Breast epithelium (tissue), 4 donors: ENCODE results near the gene REEP6. TPM values are rescaled to one million over a fixed set of nuclear protein-coding genes. Genes with fewer than 3 reads are reported as not detected.
"Not testable (repeated sequence)": the region's sequence is repeated elsewhere in the genome, so short reads cannot be mapped to it uniquely, and the experiment has no call there.

Experiments
- DNase-seq, 2 donors: peaks; one replicate each; pipeline ENCODE4 v3.0.0-alpha.2; 2019; ENCODE audit warnings: low spot score in 2 of 2
- H3K27ac ChIP-seq, 2 donors: fragments of 200-600 bp; sonication (generic) in 1 of 2; one replicate each; pipeline ENCODE4 v1.5.1; 2016 to 2019; ENCODE audit warnings: mild to moderate bottlenecking in 1 of 2
- H3K27me3 ChIP-seq, 2 donors: fragments of 200-600 bp; sonication (generic) in 1 of 2; one replicate each; pipeline versions ENCODE4 v1.5.1 to v1.6.0; 2017 to 2019; ENCODE audit warnings: control low read depth in 1 of 2, mild to moderate bottlenecking in 1 of 2
- H3K36me3 ChIP-seq: fragments of 200-600 bp; one replicate; pipeline ENCODE4 v1.5.1; 2019
- H3K4me1 ChIP-seq, 2 donors: fragments of 200-600 bp; sonication (generic); one replicate each; pipeline ENCODE4 v1.5.1; 2016 to 2019; ENCODE audit warnings: control low read depth in 1 of 2
- H3K4me3 ChIP-seq, 3 donors: fragments of 200-600 bp; sonication (generic); 1 replicate in 2 of 3; 2 replicates in 1 of 3; pipeline ENCODE4 v1.5.1; 2016 to 2019; ENCODE audit warnings: mild to moderate bottlenecking in 3 of 3, moderate library complexity in 2 of 3
- H3K9me3 ChIP-seq, 2 donors: fragments of 200-600 bp; sonication (generic) in 1 of 2; one replicate each; pipeline ENCODE4 v1.5.1; 2016 to 2019; ENCODE audit warnings: control low read depth in 1 of 2
- CTCF ChIP-seq, 3 donors: fragments of 450-650 bp; IDR thresholded peaks; one replicate each; pipeline ENCODE4 v1.5.1; 2016 to 2017; ENCODE audit warnings: antibody characterized with exemption in 3 of 3, mild to moderate bottlenecking in 3 of 3, moderate library complexity in 3 of 3
- POLR2A ChIP-seq: fragments of 450-650 bp; IDR thresholded peaks from one replicate; pipeline ENCODE4 v1.6.1; 2016; ENCODE audit warnings: antibody characterized with exemption, mild to moderate bottlenecking, moderate library complexity
- POLR2AphosphoS5 ChIP-seq, 3 donors: sonication (generic); formaldehyde crosslinking; IDR thresholded peaks; one replicate each; pipeline ENCODE4 v1.6.1; 2017; ENCODE audit warnings: antibody characterized with exemption in 3 of 3
- intact Hi-C: fragments of 100-400 bp; cut with DNase I; formaldehyde crosslinking; loops from one replicate; pipeline ENCODE4 v1.15.1; 2023; ENCODE audit warnings: low total_unique reads
- total RNA-seq, 3 donors: library from RNA; depleted of rRNA; stranded (reverse); fragments of >200 nt; gene quantifications; one replicate each; pipeline ENCODE4 v1.1.0, GENCODE V29; 2016

Gene REEP6
- total RNA-seq, 3 donors from 2014 or later, result 4.3 to 17.4 (median 11.0) TPM

- Histone ChIP-seq H3K4me3 (peak overlapping the region; percentile 55 to 77 (median 59)), H3K36me3 (no peaks in the 10 kb centered on the region), H3K27me3 (peaks cover 6 to 10% of the 10 kb centered on the region in 2 donors), H3K4me1 (no peaks in the 10 kb centered on the region), H3K27ac (peak overlapping the region; percentile 57 to 77), H3K9me3 (no peaks in the 10 kb centered on the region)
- intact Hi-C loops, result no loop called here
- no peak for DNase-seq
- TF ChIP-seq POLR2AphosphoS5 (IDR thresholded peaks at IDR 0.05) (no peak), CTCF (IDR thresholded peaks at IDR 0.05) (peak in 2 of 3 donors; percentile 33 to 53)
These were observed 22.7 kb downstream of the REEP6 start for GRCh38 chr19:1513499-1514294.

- intact Hi-C loops, result no loop called here
- Histone ChIP-seq H3K27ac (no peak overlapping the region), H3K9me3 (no peaks in the 10 kb centered on the region), H3K4me3 (no peak overlapping the region), H3K4me1 (no peaks in the 10 kb centered on the region), H3K36me3 (no peaks in the 10 kb centered on the region), H3K27me3 (peaks cover 6 to 10% of the 10 kb centered on the region in 2 donors)
- DNase-seq, result no peak
- no peak for TF ChIP-seq POLR2AphosphoS5 (IDR thresholded peaks at IDR 0.05)
- no peak for TF ChIP-seq CTCF (IDR thresholded peaks at IDR 0.05)
- no peak for TF ChIP-seq POLR2A
These were observed 23.3 kb downstream of the REEP6 start for GRCh38 chr19:1514295-1514661.

GRCh38 chr19:1514986-1515721, 24.2 kb downstream of the REEP6 start:
- no peak for DNase-seq
- no peak overlapping the region for H3K27ac ChIP-seq
- no peak for TF ChIP-seq CTCF (IDR thresholded peaks at IDR 0.05)
- H3K9me3 ChIP-seq, result no peaks in the 10 kb centered on the region
- H3K4me3 ChIP-seq, result no peak overlapping the region
- no peaks in the 10 kb centered on the region for H3K4me1 ChIP-seq
- H3K36me3 ChIP-seq, result no peaks in the 10 kb centered on the region
- intact Hi-C loops, result no loop called here
- peaks cover 6 to 10% of the 10 kb centered on the region in 2 donors for H3K27me3 ChIP-seq

- Histone ChIP-seq H3K4me1 (no peaks in the 10 kb centered on the region), H3K27me3 (peaks cover 6 to 10% of the 10 kb centered on the region in 2 donors), H3K9me3 (no peaks in the 10 kb centered on the region), H3K27ac (no peak overlapping the region), H3K4me3 (no peak overlapping the region), H3K36me3 (no peaks in the 10 kb centered on the region)
- intact Hi-C loops, result no loop called here
- TF ChIP-seq POLR2AphosphoS5 (IDR thresholded peaks at IDR 0.05), result no peak
- no peak for TF ChIP-seq CTCF (IDR thresholded peaks at IDR 0.05)
- TF ChIP-seq POLR2A, result no peak
- no peak for DNase-seq
These were observed 25.4 kb downstream of the REEP6 start for GRCh38 chr19:1516395-1516753.

GRCh38 chr19:1518471-1518870, 27.5 kb downstream of the REEP6 start:
- Histone ChIP-seq H3K36me3 (no peaks in the 10 kb centered on the region), H3K4me1 (no peaks in the 10 kb centered on the region), H3K27me3 (peaks cover 8 to 9% of the 10 kb centered on the region in 2 donors), H3K27ac (no peak overlapping the region), H3K4me3 (no peak overlapping the region), H3K9me3 (no peaks in the 10 kb centered on the region)
- TF ChIP-seq POLR2AphosphoS5 (IDR thresholded peaks at IDR 0.05) (no peak), CTCF (IDR thresholded peaks at IDR 0.05) (no peak)
- DNase-seq, result no peak
- intact Hi-C loops, result no loop called here

- peaks cover 6 to 21% of the 10 kb centered on the region in 2 donors for H3K27me3 ChIP-seq
- H3K4me3 ChIP-seq, H3K36me3 ChIP-seq, H3K9me3 ChIP-seq, H3K4me1 ChIP-seq, H3K27ac ChIP-seq, DNase-seq, intact Hi-C loops: not testable (repeated sequence)
These were observed 28.8 kb downstream of the REEP6 start for GRCh38 chr19:1519802-1520201.
